ENCODE data around the gene PLCL2. TPM values are rescaled to one million over a fixed set of nuclear protein-coding genes. Genes with fewer than 3 reads are reported as not detected.

Gene PLCL2
- total and polyA plus RNA-seq, 11 donors = 10.4 to 80.9 (median 53.0) TPM

DNA sequence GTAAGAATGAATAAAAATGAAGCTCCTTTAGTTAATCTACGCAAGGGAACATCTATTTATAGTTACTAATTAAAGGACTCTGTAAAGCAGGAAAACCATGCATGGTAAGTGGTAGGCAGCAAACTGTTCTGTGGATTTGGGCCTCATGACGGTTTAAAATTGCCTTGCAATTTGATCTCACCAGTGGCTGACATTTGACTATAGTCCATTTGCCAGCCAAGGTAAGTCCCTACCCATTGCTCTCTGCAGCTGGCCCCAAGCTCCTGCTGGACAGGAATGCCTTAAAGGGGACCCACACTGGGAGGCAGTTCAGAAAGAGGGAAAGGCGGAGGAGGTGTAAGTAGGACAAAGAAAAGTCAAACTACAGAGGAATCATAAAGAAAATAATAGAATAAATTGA lies 203.3 kb downstream of the PLCL2 start:
- Histone ChIP-seq H3K9me3 (no peaks in the 10 kb centered on the region), H3K4me3 (no peak overlapping the region), H3K27me3 (no peaks in the 10 kb centered on the region), H3K27ac (peak overlapping the region in 11 of 12 donors; percentile 19 to 76 (median 63)), H3K4me1 (peaks cover 0 to 57% (median 22%) of the 10 kb centered on the region in 12 donors), H3K36me3 (peaks cover 0 to 21% (median 12%) of the 10 kb centered on the region in 9 donors)
- peak; percentile 45 to 81 (median 63) for ATAC-seq
- intact Hi-C loops (cut with DNase I) = no loop called here
- TF ChIP-seq, protein P1, sequence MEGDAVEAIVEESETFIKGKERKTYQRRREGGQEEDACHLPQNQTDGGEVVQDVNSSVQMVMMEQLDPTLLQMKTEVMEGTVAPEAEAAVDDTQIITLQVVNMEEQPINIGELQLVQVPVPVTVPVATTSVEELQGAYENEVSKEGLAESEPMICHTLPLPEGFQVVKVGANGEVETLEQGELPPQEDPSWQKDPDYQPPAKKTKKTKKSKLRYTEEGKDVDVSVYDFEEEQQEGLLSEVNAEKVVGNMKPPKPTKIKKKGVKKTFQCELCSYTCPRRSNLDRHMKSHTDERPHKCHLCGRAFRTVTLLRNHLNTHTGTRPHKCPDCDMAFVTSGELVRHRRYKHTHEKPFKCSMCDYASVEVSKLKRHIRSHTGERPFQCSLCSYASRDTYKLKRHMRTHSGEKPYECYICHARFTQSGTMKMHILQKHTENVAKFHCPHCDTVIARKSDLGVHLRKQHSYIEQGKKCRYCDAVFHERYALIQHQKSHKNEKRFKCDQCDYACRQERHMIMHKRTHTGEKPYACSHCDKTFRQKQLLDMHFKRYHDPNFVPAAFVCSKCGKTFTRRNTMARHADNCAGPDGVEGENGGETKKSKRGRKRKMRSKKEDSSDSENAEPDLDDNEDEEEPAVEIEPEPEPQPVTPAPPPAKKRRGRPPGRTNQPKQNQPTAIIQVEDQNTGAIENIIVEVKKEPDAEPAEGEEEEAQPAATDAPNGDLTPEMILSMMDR (IDR thresholded peaks at IDR 0.05) = no peak
- TF ChIP-seq POLR2A (IDR thresholded peaks at IDR 0.05) = no peak
- 48 to 69% (median 63%) methylated on average over 3 of the region's 3 CpGs for WGBS, 4 donors
- DNase-seq = no peak

DNA sequence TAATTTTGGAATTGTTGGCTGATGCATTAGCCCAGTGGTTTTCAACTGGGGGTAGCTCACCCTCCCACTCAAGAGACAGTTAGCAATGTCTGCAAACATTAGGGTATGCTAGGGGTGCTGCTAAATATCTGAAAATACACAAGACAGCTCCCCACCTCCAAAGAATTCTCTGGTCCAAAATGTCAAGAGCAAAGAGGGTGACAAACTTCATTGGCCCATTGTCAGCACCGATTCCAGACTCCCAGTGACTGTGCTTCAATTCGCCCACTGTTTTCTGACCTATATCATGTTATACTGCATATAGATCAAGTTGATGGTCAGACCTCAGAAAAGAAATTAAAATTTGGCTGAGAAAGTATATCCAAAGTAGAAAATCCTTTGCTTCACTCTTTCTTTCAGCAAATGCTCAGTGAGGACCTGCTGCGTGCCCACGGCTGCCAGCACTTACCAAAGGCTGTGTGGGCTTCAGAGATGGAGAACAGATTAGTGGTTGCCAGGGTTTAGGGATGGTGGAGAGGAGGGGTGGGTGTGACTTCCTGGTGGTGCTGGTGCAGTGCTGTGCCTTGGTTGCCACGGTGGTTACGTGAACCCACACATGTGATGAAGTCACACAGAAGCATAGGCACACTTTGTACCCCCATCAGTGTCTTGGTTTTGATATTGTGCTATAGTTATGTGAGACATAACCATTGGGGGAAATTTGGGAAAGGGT lies 204.0 kb downstream of the PLCL2 start:
- H3K4me3 ChIP-seq = no peak overlapping the region
- DNase-seq (no peak), ATAC-seq (peak; percentile 49 to 62 (median 54))
- WGBS, 4 donors = 53 to 63% (median 60%) methylated on average over 6 of the region's 6 CpGs
- peaks cover 0 to 57% (median 22%) of the 10 kb centered on the region in 12 donors for H3K4me1 ChIP-seq
- H3K9me3 ChIP-seq = no peaks in the 10 kb centered on the region
- no peak for TF ChIP-seq POLR2A (IDR thresholded peaks at IDR 0.05)
- TF ChIP-seq, protein P1 (IDR thresholded peaks at IDR 0.05) = no peak
- peaks cover 0 to 21% (median 12%) of the 10 kb centered on the region in 9 donors for H3K36me3 ChIP-seq
- H3K27ac ChIP-seq = peak overlapping the region; percentile 19 to 76 (median 62)
- H3K27me3 ChIP-seq = no peaks in the 10 kb centered on the region
- intact Hi-C loops (cut with DNase I) = no loop called here

DNA sequence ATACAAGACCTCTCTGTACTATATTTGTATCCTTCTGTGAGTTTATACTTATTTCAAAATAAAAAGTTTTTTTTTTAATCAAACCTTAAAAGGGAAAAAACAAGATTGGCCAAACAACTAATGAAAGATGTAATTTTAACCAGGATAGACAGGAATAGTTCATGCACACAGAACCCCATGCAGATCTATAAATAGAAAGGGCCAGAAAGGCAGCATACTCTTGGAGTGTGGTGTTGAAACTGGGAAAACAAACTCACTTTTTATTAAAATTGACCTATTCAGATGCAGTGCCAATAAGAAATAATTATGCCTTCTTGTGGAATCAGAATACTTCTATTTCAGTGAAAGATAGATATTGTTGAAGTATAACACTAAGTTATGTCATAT lies 204.6 kb downstream of the PLCL2 start:
- intact Hi-C loops (cut with DNase I) = no loop called here
- ATAC-seq (peak in 3 of 4 donors; percentile 56 to 76 (median 57)), DNase-seq (no peak)
- Histone ChIP-seq H3K36me3 (peaks cover 0 to 21% (median 12%) of the 10 kb centered on the region in 9 donors), H3K4me1 (peaks cover 0 to 57% (median 22%) of the 10 kb centered on the region in 12 donors), H3K4me3 (no peak overlapping the region), H3K27me3 (no peaks in the 10 kb centered on the region), H3K27ac (peak overlapping the region; percentile 25 to 76 (median 62)), H3K9me3 (no peaks in the 10 kb centered on the region)
- TF ChIP-seq POLR2A (IDR thresholded peaks at IDR 0.05) = no peak
- TF ChIP-seq, protein P1 (IDR thresholded peaks at IDR 0.05) = no peak

DNA sequence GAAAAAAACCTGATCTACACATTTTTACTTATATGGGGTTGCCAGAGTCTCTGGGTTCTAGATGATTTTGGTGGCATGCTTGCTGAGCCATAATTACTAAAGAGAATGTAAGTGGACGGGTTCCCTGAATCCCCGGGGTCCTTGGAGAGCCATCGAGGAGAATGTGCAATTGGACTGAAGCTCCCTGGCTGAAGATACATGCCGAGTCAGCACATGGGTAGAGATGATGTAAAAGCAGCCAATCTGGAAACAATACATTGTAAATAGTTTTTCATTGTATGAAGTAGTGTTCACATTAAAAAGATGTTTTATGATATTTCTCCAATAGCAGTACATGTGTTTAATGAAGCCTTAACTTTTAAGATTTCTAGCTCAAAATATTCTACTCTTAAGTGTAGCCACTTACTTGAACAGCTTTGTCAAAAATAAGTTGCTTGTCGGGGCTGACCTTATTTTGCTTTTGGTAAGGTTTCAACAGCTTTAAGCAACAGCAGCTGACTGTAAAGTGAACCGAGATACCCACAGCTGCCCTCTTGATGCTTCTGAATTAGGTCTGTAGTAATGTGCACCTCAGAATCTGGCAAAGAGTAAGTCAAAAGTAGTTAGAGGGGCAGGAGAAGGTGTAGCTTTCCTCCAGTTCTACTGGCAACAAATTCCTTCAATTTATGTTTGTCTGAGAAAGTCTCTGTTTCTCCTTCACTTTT lies 205.7 kb downstream of the PLCL2 start:
- Histone ChIP-seq H3K27ac (peak overlapping the region in 6 of 12 donors; percentile 25 to 76 (median 66)), H3K27me3 (no peaks in the 10 kb centered on the region), H3K4me3 (no peak overlapping the region), H3K36me3 (peaks cover 0 to 15% (median 11%) of the 10 kb centered on the region in 9 donors), H3K4me1 (peaks cover 0 to 65% (median 22%) of the 10 kb centered on the region in 12 donors), H3K9me3 (no peaks in the 10 kb centered on the region)
- intact Hi-C loops (cut with DNase I) = no loop called here
- 60 to 68% (median 66%) methylated on average over 6 of the region's 6 CpGs for WGBS, 4 donors
- TF ChIP-seq, protein P1 (IDR thresholded peaks at IDR 0.05) = no peak
- TF ChIP-seq POLR2A (IDR thresholded peaks at IDR 0.05) = no peak
- ATAC-seq (no peak), DNase-seq (no peak)
